GM23338 (cell line): ENCODE results near the gene COBLL1. TPM values are rescaled to one million over a fixed set of nuclear protein-coding genes. Genes with fewer than 3 reads are reported as not detected.

Source experiments
- ATAC-seq: fragments of 200-7000 bp; cut with Tn5 transposase; 3 replicates; pipeline ENCODE4 v1.9.1; 2020
- DNase-seq: peaks from one replicate; pipeline ENCODE4 v3.0.0-alpha.2; 2015; ENCODE audit warnings: low spot score
- H2AFZ ChIP-seq: fragments of 200-600 bp; sonication (generic); 2 replicates; pipeline ENCODE4 v1.8.0; 2016; ENCODE audit warnings: antibody characterized with exemption, mild to moderate bottlenecking, moderate library complexity
- H3F3A ChIP-seq: fragments of 200-600 bp; sonication (generic); replicated peaks from 2 replicates; pipeline ENCODE4 v1.8.0; 2017; ENCODE audit warnings: antibody characterized with exemption, mixed run types, low read depth
- H3K27ac ChIP-seq: fragments of 200-600 bp; sonication (generic); 2 replicates; pipeline ENCODE4 v1.6.1; 2016; ENCODE audit warnings: low read depth
- H3K27me3 ChIP-seq: fragments of 200-600 bp; sonication (generic); 2 replicates; pipeline ENCODE4 v1.8.0; 2016; ENCODE audit warnings: mild to moderate bottlenecking, mixed run types, moderate library complexity; ENCODE audit not compliant: insufficient read depth
- H3K36me3 ChIP-seq: fragments of 200-600 bp; sonication (generic); 2 replicates; pipeline ENCODE4 v1.8.0; 2016; ENCODE audit warnings: mild to moderate bottlenecking; ENCODE audit not compliant: insufficient read depth
- H3K4me1 ChIP-seq: fragments of 200-600 bp; sonication (generic); 2 replicates; pipeline ENCODE4 v1.8.0; 2016; ENCODE audit warnings: mild to moderate bottlenecking, moderate library complexity; ENCODE audit not compliant: insufficient read depth
- H3K4me2 ChIP-seq: fragments of 200-600 bp; sonication (generic); 2 replicates; pipeline ENCODE4 v1.7.1; 2017; ENCODE audit warnings: mixed run types
- H3K4me3 ChIP-seq: fragments of 200-600 bp; sonication (generic); 2 replicates; pipeline ENCODE4 v1.6.1; 2016; ENCODE audit warnings: mixed run types
- H3K79me2 ChIP-seq: fragments of 200-600 bp; sonication (generic); replicated peaks from 2 replicates; pipeline ENCODE4 v1.8.0; 2017; ENCODE audit warnings: mild to moderate bottlenecking; ENCODE audit not compliant: insufficient read depth
- H3K9me2 ChIP-seq: fragments of 200-600 bp; sonication (generic); 2 replicates; pipeline ENCODE4 v1.8.0; 2017; ENCODE audit not compliant: insufficient read depth
- H4K20me1 ChIP-seq: fragments of 200-600 bp; sonication (generic); replicated peaks from 2 replicates; pipeline ENCODE4 v1.8.0; 2017; ENCODE audit warnings: mild to moderate bottlenecking; ENCODE audit not compliant: insufficient read depth
- H3K27ac Mint-ChIP-seq: 2 replicates; pipeline ENCODE4 v1.8.0; 2020; ENCODE audit warnings: inconsistent platforms, mild to moderate bottlenecking, moderate library complexity, mixed read lengths
- H3K27me3 Mint-ChIP-seq: 3 replicates; pipeline ENCODE4 v1.8.0; 2022; ENCODE audit warnings: low read depth, mild to moderate bottlenecking, moderate library complexity, mixed read lengths, inconsistent platforms; ENCODE audit not compliant: insufficient read depth, poor library complexity
- H3K36me3 Mint-ChIP-seq: 3 replicates; pipeline ENCODE4 v1.8.0; 2021; ENCODE audit warnings: low read depth, mild to moderate bottlenecking, inconsistent platforms, moderate library complexity, mixed read lengths
- H3K4me1 Mint-ChIP-seq: 3 replicates; pipeline ENCODE4 v1.8.0; 2020; ENCODE audit warnings: mild to moderate bottlenecking, inconsistent platforms, mixed read lengths
- H3K4me3 Mint-ChIP-seq: 3 replicates; pipeline ENCODE4 v1.8.0; 2021; ENCODE audit warnings: moderate library complexity, mild to moderate bottlenecking, inconsistent platforms, mixed read lengths
- H3K9me3 Mint-ChIP-seq: 3 replicates; pipeline ENCODE4 v1.8.0; 2020; ENCODE audit warnings: moderate library complexity, mild to moderate bottlenecking, inconsistent platforms, mixed read lengths
- CREB1 ChIP-seq: fragments of 250-450 bp; sonication (Bioruptor Pico); IDR thresholded peaks from 2 replicates; pipeline ENCODE4 v1.5.0; 2020; ENCODE audit warnings: low read depth, mild to moderate bottlenecking, moderate library complexity
- EZH2 ChIP-seq: fragments of 200-600 bp; sonication (generic); IDR thresholded peaks from one replicate; pipeline ENCODE4 v1.8.0; 2017; ENCODE audit warnings: antibody characterized with exemption, mild to moderate bottlenecking, low read depth; ENCODE audit not compliant: unreplicated experiment
- EZH2phosphoT487 ChIP-seq: fragments of 200-600 bp; sonication (generic); IDR thresholded peaks from one replicate; pipeline ENCODE4 v1.8.1; 2018; ENCODE audit warnings: antibody characterized with exemption; ENCODE audit not compliant: unreplicated experiment
- JUNB ChIP-seq: IDR thresholded peaks from one replicate; pipeline ENCODE4 v1.6.1; 2016; ENCODE audit warnings: antibody characterized with exemption; ENCODE audit not compliant: unreplicated experiment
- NANOG ChIP-seq: IDR thresholded peaks from 2 replicates; pipeline ENCODE4 v1.6.1; 2016; ENCODE audit warnings: antibody characterized with exemption, borderline replicate concordance
- POLR2AphosphoS5 ChIP-seq: IDR thresholded peaks from 2 replicates; pipeline ENCODE4 v1.6.1; 2016; ENCODE audit warnings: antibody characterized with exemption, low read depth
- STAT1 ChIP-seq: IDR thresholded peaks from one replicate; pipeline ENCODE4 v1.6.1; 2016; ENCODE audit warnings: antibody characterized with exemption; ENCODE audit not compliant: unreplicated experiment
- ZNF114 ChIP-seq: fragments of 250-450 bp; sonication (Bioruptor Pico); IDR thresholded peaks from 2 replicates; pipeline ENCODE4 v1.5.0; 2020; ENCODE audit warnings: mild to moderate bottlenecking, moderate library complexity
- ZNF331 ChIP-seq: fragments of 250-450 bp; sonication (Bioruptor Pico); IDR thresholded peaks from 2 replicates; pipeline ENCODE4 v1.5.0; 2020; ENCODE audit warnings: low read depth, mild to moderate bottlenecking, moderate library complexity
- polyA plus RNA-seq: library from polyadenylated mRNA; unstranded; fragments of >200 nt; fragmentation: Nextera tagmentation; extraction: Ambion mirVana; gene quantifications from 2 replicates; pipeline ENCODE4 v1.2.1, GENCODE V29; 2016
- total RNA-seq: library from RNA; depleted of rRNA; stranded (reverse); fragments of >200 nt; shearing (Covaris generic); gene quantifications from 2 replicates; pipeline ENCODE4 v1.2.3, GENCODE V29; 2014
- TF ChIP-seq, protein P1 (sequence below): IDR thresholded peaks from 2 replicates; pipeline ENCODE4 v1.6.1; 2016; ENCODE audit warnings: antibody characterized with exemption
- TF ChIP-seq, protein P2 (sequence below), 2 experiments: fragments of 200-600 bp in 1 of 2; sonication (generic) in 1 of 2; conservative IDR thresholded peaks; 2 replicates each; pipeline versions ENCODE4 v1.5.1 to v1.6.1; 2016 to 2017; ENCODE audit warnings: antibody characterized with exemption in 2 of 2, low read depth in 2 of 2, mild to moderate bottlenecking in 2 of 2, moderate library complexity in 1 of 2
- TF ChIP-seq, protein P3 (sequence below): fragments of 250-450 bp; sonication (Bioruptor Pico); IDR thresholded peaks from 2 replicates; pipeline ENCODE4 v1.5.0; 2020; ENCODE audit warnings: mild to moderate bottlenecking, moderate library complexity
- TF ChIP-seq, protein P4 (sequence below): IDR thresholded peaks from one replicate; pipeline ENCODE4 v1.6.1; 2018; ENCODE audit warnings: antibody characterized with exemption; ENCODE audit not compliant: unreplicated experiment

COBLL1 gene
- total and polyA plus RNA-seq, 2 experiments from 2014 or later, result 2.9 to 7.4 TPM

DNA sequence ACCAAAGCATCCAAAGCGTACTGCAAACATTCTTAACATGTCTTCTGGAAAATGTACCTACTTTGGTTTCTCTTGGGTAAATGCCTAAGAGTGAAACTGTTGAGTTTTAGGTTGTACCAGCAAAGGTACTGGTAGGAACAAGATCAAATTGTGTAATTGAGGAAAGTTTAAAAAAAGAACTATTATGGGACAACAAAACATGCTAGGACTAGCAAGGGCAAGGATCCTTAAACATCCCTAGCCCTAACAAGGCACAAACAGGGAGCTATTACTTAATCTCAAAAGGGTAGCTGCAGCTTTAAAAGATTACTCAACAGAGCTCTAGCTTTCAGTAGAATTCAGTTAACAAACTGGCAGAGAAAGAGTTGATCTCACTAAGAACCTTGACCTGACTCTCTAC lies 164.4 kb downstream of the COBLL1 start:
- no peaks in the 10 kb centered on the region for H3K36me3 ChIP-seq
- no peaks in the 10 kb centered on the region for H3F3A ChIP-seq
- ATAC-seq (no peak), DNase-seq (no peak)
- H3K27ac ChIP-seq, result no peak overlapping the region
- no peak overlapping the region for H2AFZ ChIP-seq
- Mint-ChIP-seq H3K9me3 (no peaks in the 10 kb centered on the region), H3K4me1 (no peaks in the 10 kb centered on the region), H3K27me3 (no peaks in the 10 kb centered on the region), H3K4me3 (no peak overlapping the region), H3K36me3 (no peaks in the 10 kb centered on the region), H3K27ac (no peak overlapping the region)
- H3K4me3 ChIP-seq, result no peak overlapping the region
- H3K27me3 ChIP-seq, result no peaks in the 10 kb centered on the region
- TF ChIP-seq, protein P1, sequence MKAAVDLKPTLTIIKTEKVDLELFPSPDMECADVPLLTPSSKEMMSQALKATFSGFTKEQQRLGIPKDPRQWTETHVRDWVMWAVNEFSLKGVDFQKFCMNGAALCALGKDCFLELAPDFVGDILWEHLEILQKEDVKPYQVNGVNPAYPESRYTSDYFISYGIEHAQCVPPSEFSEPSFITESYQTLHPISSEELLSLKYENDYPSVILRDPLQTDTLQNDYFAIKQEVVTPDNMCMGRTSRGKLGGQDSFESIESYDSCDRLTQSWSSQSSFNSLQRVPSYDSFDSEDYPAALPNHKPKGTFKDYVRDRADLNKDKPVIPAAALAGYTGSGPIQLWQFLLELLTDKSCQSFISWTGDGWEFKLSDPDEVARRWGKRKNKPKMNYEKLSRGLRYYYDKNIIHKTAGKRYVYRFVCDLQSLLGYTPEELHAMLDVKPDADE, result no peak
- no peak for TF ChIP-seq STAT1
- TF ChIP-seq JUNB, result no peak
- TF ChIP-seq NANOG, result no peak
- no peak for TF ChIP-seq ZNF114
- TF ChIP-seq, protein P2, sequence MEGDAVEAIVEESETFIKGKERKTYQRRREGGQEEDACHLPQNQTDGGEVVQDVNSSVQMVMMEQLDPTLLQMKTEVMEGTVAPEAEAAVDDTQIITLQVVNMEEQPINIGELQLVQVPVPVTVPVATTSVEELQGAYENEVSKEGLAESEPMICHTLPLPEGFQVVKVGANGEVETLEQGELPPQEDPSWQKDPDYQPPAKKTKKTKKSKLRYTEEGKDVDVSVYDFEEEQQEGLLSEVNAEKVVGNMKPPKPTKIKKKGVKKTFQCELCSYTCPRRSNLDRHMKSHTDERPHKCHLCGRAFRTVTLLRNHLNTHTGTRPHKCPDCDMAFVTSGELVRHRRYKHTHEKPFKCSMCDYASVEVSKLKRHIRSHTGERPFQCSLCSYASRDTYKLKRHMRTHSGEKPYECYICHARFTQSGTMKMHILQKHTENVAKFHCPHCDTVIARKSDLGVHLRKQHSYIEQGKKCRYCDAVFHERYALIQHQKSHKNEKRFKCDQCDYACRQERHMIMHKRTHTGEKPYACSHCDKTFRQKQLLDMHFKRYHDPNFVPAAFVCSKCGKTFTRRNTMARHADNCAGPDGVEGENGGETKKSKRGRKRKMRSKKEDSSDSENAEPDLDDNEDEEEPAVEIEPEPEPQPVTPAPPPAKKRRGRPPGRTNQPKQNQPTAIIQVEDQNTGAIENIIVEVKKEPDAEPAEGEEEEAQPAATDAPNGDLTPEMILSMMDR (conservative IDR thresholded peaks at IDR 0.05; ENCODE audit: low read depth in 2 of 2), result no peak
- no peak for TF ChIP-seq EZH2
- no peak for TF ChIP-seq POLR2AphosphoS5
- no peak for TF ChIP-seq EZH2phosphoT487
- TF ChIP-seq, protein P3, sequence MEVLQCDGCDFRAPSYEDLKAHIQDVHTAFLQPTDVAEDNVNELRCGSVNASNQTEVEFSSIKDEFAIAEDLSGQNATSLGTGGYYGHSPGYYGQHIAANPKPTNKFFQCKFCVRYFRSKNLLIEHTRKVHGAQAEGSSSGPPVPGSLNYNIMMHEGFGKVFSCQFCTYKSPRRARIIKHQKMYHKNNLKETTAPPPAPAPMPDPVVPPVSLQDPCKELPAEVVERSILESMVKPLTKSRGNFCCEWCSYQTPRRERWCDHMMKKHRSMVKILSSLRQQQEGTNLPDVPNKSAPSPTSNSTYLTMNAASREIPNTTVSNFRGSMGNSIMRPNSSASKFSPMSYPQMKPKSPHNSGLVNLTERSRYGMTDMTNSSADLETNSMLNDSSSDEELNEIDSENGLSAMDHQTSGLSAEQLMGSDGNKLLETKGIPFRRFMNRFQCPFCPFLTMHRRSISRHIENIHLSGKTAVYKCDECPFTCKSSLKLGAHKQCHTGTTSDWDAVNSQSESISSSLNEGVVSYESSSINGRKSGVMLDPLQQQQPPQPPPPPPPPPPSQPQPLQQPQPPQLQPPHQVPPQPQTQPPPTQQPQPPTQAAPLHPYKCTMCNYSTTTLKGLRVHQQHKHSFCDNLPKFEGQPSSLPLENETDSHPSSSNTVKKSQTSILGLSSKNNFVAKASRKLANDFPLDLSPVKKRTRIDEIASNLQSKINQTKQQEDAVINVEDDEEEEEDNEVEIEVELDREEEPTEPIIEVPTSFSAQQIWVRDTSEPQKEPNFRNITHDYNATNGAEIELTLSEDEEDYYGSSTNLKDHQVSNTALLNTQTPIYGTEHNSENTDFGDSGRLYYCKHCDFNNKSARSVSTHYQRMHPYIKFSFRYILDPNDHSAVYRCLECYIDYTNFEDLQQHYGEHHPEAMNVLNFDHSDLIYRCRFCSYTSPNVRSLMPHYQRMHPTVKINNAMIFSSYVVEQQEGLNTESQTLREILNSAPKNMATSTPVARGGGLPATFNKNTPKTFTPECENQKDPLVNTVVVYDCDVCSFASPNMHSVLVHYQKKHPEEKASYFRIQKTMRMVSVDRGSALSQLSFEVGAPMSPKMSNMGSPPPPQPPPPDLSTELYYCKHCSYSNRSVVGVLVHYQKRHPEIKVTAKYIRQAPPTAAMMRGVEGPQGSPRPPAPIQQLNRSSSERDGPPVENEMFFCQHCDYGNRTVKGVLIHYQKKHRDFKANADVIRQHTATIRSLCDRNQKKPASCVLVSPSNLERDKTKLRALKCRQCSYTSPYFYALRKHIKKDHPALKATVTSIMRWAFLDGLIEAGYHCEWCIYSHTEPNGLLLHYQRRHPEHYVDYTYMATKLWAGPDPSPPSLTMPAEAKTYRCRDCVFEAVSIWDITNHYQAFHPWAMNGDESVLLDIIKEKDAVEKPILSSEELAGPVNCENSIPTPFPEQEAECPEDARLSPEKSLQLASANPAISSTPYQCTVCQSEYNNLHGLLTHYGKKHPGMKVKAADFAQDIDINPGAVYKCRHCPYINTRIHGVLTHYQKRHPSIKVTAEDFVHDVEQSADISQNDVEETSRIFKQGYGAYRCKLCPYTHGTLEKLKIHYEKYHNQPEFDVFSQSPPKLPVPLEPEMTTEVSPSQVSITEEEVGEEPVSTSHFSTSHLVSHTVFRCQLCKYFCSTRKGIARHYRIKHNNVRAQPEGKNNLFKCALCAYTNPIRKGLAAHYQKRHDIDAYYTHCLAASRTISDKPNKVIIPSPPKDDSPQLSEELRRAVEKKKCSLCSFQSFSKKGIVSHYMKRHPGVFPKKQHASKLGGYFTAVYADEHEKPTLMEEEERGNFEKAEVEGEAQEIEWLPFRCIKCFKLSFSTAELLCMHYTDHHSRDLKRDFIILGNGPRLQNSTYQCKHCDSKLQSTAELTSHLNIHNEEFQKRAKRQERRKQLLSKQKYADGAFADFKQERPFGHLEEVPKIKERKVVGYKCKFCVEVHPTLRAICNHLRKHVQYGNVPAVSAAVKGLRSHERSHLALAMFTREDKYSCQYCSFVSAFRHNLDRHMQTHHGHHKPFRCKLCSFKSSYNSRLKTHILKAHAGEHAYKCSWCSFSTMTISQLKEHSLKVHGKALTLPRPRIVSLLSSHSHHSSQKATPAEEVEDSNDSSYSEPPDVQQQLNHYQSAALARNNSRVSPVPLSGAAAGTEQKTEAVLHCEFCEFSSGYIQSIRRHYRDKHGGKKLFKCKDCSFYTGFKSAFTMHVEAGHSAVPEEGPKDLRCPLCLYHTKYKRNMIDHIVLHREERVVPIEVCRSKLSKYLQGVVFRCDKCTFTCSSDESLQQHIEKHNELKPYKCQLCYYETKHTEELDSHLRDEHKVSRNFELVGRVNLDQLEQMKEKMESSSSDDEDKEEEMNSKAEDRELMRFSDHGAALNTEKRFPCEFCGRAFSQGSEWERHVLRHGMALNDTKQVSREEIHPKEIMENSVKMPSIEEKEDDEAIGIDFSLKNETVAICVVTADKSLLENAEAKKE (CRISPR knock-in tag), result no peak
- TF ChIP-seq, protein P4, sequence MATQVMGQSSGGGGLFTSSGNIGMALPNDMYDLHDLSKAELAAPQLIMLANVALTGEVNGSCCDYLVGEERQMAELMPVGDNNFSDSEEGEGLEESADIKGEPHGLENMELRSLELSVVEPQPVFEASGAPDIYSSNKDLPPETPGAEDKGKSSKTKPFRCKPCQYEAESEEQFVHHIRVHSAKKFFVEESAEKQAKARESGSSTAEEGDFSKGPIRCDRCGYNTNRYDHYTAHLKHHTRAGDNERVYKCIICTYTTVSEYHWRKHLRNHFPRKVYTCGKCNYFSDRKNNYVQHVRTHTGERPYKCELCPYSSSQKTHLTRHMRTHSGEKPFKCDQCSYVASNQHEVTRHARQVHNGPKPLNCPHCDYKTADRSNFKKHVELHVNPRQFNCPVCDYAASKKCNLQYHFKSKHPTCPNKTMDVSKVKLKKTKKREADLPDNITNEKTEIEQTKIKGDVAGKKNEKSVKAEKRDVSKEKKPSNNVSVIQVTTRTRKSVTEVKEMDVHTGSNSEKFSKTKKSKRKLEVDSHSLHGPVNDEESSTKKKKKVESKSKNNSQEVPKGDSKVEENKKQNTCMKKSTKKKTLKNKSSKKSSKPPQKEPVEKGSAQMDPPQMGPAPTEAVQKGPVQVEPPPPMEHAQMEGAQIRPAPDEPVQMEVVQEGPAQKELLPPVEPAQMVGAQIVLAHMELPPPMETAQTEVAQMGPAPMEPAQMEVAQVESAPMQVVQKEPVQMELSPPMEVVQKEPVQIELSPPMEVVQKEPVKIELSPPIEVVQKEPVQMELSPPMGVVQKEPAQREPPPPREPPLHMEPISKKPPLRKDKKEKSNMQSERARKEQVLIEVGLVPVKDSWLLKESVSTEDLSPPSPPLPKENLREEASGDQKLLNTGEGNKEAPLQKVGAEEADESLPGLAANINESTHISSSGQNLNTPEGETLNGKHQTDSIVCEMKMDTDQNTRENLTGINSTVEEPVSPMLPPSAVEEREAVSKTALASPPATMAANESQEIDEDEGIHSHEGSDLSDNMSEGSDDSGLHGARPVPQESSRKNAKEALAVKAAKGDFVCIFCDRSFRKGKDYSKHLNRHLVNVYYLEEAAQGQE, result no peak
- no peak for TF ChIP-seq CREB1 (CRISPR knock-in tag)
- no peak for TF ChIP-seq ZNF331 (CRISPR knock-in tag)
- H3K4me1 ChIP-seq, result no peaks in the 10 kb centered on the region
- H4K20me1 ChIP-seq, result no peaks in the 10 kb centered on the region
- no peaks in the 10 kb centered on the region for H3K79me2 ChIP-seq
- H3K9me2 ChIP-seq, result no peaks in the 10 kb centered on the region; the same call in 1 of the 2 replicates
- no peak overlapping the region for H3K4me2 ChIP-seq
